ENCODE results near the gene PRMT5. TPM values are rescaled to one million over a fixed set of nuclear protein-coding genes. Genes with fewer than 3 reads are reported as not detected.
A peak's percentile ranks its signal among the peaks of the same experiment; 100 is the strongest.
"Not testable (repeated sequence)": the region's sequence is repeated elsewhere in the genome, so short reads cannot be mapped to it uniquely, and the experiment has no call there.

Gene PRMT5
- 100 to 1,000 TPM in 3 of 4 donors, 10 to 100 TPM in 1; 89.7 to 154 (median 139) TPM for polyA plus RNA-seq (ENCODE audit: insufficient read length in 4 of 4)

- DNase-seq (ENCODE audit: low read depth in 4 of 4, low spot score in 3 of 4), result peak; percentile 99 to 100 (median 100)
These were observed at the start of gene PRMT5 for GRCh38 chr14:22929104-22929960. TSS of gene PRMT5 (minus strand) at chr14:22929376. CDS start at chr14:22929361, 15 bp downstream.

- DNase-seq (ENCODE audit: low read depth in 4 of 4, low spot score in 3 of 4), result no peak
These were observed 49.3 kb upstream of the PRMT5 start for GRCh38 chr14:22978487-22978837.

- DNase-seq (ENCODE audit: low read depth in 4 of 4, low spot score in 3 of 4), result no peak
These were observed 48.7 kb upstream of the PRMT5 start for GRCh38 chr14:22977684-22978486.

GRCh38 chr14:22977434-22977683, 48.2 kb upstream of the PRMT5 start:
- no peak for DNase-seq (ENCODE audit: low read depth in 4 of 4, low spot score in 3 of 4)

- no peak for DNase-seq (ENCODE audit: low read depth in 4 of 4, low spot score in 3 of 4)
These were observed 47.7 kb upstream of the PRMT5 start for GRCh38 chr14:22976620-22977433.

GRCh38 chr14:22974530-22975313, 45.5 kb upstream of the PRMT5 start:
- DNase-seq (ENCODE audit: low read depth in 4 of 4, low spot score in 3 of 4), result no peak

- no peak for DNase-seq (ENCODE audit: low read depth in 4 of 4, low spot score in 3 of 4)
These were observed 44.2 kb upstream of the PRMT5 start for GRCh38 chr14:22973217-22974032.

- DNase-seq (ENCODE audit: low read depth in 4 of 4, low spot score in 3 of 4), result no peak
These were observed 43.2 kb upstream of the PRMT5 start for GRCh38 chr14:22972313-22972930.

GRCh38 chr14:22971152-22971551, 42.0 kb upstream of the PRMT5 start:
- DNase-seq (ENCODE audit: low read depth in 4 of 4, low spot score in 3 of 4), result no peak

GRCh38 chr14:22966783-22967269, 37.6 kb upstream of the PRMT5 start:
- no peak for DNase-seq (ENCODE audit: low read depth in 4 of 4, low spot score in 3 of 4)

GRCh38 chr14:22965916-22966782, 37.0 kb upstream of the PRMT5 start:
- DNase-seq (ENCODE audit: low read depth in 4 of 4, low spot score in 3 of 4), result not testable (repeated sequence)

GRCh38 chr14:22962061-22962676, 33.0 kb upstream of the PRMT5 start:
- no peak for DNase-seq (ENCODE audit: low read depth in 4 of 4, low spot score in 3 of 4)

- DNase-seq (ENCODE audit: low read depth in 4 of 4, low spot score in 3 of 4), result no peak
These were observed 26.8 kb upstream of the PRMT5 start for GRCh38 chr14:22955702-22956569.

- no peak for DNase-seq (ENCODE audit: low read depth in 4 of 4, low spot score in 3 of 4)
These were observed 23.2 kb upstream of the PRMT5 start for GRCh38 chr14:22952418-22952817.

GRCh38 chr14:22951795-22952194, 22.6 kb upstream of the PRMT5 start:
- DNase-seq (ENCODE audit: low read depth in 4 of 4, low spot score in 3 of 4), result not testable (repeated sequence)

- DNase-seq (ENCODE audit: low read depth in 4 of 4, low spot score in 3 of 4), result no peak
These were observed 16.5 kb upstream of the PRMT5 start for GRCh38 chr14:22945642-22946041.

Data from left renal pelvis (tissue), 4 donors.